Neural progenitor cell (in vitro differentiated cells): ENCODE data around the gene SFI1. TPM values are rescaled to one million over a fixed set of nuclear protein-coding genes. Genes with fewer than 3 reads are reported as not detected.

Source experiments
- DNase-seq: peaks from one replicate; pipeline ENCODE4 v3.0.0-alpha.2; 2016; ENCODE audit warnings: low spot score
- H2AFZ ChIP-seq: fragments of 200-600 bp; sonication (generic); replicated peaks from 2 replicates; pipeline ENCODE4 v1.6.1; 2016; ENCODE audit warnings: antibody characterized with exemption
- H3F3A ChIP-seq: fragments of 200-600 bp; sonication (generic); 2 replicates; pipeline ENCODE4 v1.6.1; 2016; ENCODE audit warnings: antibody characterized with exemption, low read depth
- H3K27ac ChIP-seq: fragments of 200-600 bp; sonication (generic); 2 replicates; pipeline ENCODE4 v1.5.1; 2016; ENCODE audit warnings: mild to moderate bottlenecking
- H3K27me3 ChIP-seq: fragments of 200-600 bp; sonication (generic); 2 replicates; pipeline ENCODE4 v1.6.1; 2016; ENCODE audit warnings: mild to moderate bottlenecking, moderate library complexity
- H3K36me3 ChIP-seq: fragments of 200-600 bp; sonication (generic); 2 replicates; pipeline ENCODE4 v1.5.1; 2016
- H3K4me1 ChIP-seq: fragments of 200-600 bp; sonication (generic); 2 replicates; pipeline ENCODE4 v1.6.1; 2016; ENCODE audit warnings: mixed run types
- H3K4me2 ChIP-seq: fragments of 200-600 bp; sonication (generic); 2 replicates; pipeline ENCODE4 v1.6.1; 2016
- H3K4me3 ChIP-seq: fragments of 200-600 bp; sonication (generic); 2 replicates; pipeline ENCODE4 v1.5.1; 2016
- H3K79me2 ChIP-seq: fragments of 200-600 bp; sonication (generic); 2 replicates; pipeline ENCODE4 v1.6.1; 2016; ENCODE audit warnings: low read depth
- H3K9ac ChIP-seq: fragments of 200-600 bp; sonication (generic); 2 replicates; pipeline ENCODE4 v1.6.1; 2016
- H3K9me3 ChIP-seq: fragments of 200-600 bp; sonication (generic); 2 replicates; pipeline ENCODE4 v1.5.1; 2016; ENCODE audit warnings: low read depth
- H4K20me1 ChIP-seq: fragments of 200-600 bp; sonication (generic); 2 replicates; pipeline ENCODE4 v1.6.1; 2016; ENCODE audit warnings: low read depth
- H3K27ac Mint-ChIP-seq: 3 replicates; pipeline ENCODE4 v1.8.0; 2021; ENCODE audit warnings: mixed read lengths
- H3K27me3 Mint-ChIP-seq: 2 replicates; pipeline ENCODE4 v1.8.0; 2022; ENCODE audit warnings: low read depth, mild to moderate bottlenecking, inconsistent platforms, moderate library complexity, mixed read lengths; ENCODE audit not compliant: insufficient read depth
- H3K36me3 Mint-ChIP-seq: 3 replicates; pipeline ENCODE4 v1.8.0; 2021; ENCODE audit warnings: mixed read lengths
- H3K4me1 Mint-ChIP-seq: 3 replicates; pipeline ENCODE4 v1.8.0; 2021; ENCODE audit warnings: mixed read lengths
- H3K4me3 Mint-ChIP-seq: 3 replicates; pipeline ENCODE4 v1.8.0; 2021; ENCODE audit warnings: mild to moderate bottlenecking, moderate library complexity, mixed read lengths
- H3K9me3 Mint-ChIP-seq: 3 replicates; pipeline ENCODE4 v1.8.0; 2020; ENCODE audit warnings: mixed read lengths
- EZH2 ChIP-seq: fragments of 200-600 bp; sonication (generic); IDR thresholded peaks from 2 replicates; pipeline ENCODE4 v1.6.1; 2017; ENCODE audit warnings: antibody characterized with exemption, mild to moderate bottlenecking, moderate library complexity
- EZH2phosphoT487 ChIP-seq: fragments of 200-600 bp; sonication (generic); IDR thresholded peaks from 2 replicates; pipeline ENCODE4 v1.6.1; 2017; ENCODE audit warnings: antibody characterized with exemption
- total RNA-seq: library from RNA; depleted of rRNA; stranded (reverse); fragments of >200 nt; gene quantifications from 2 replicates; pipeline ENCODE4 v1.2.3, GENCODE V29; 2015; ENCODE audit warnings: low replicate concordance
- TF ChIP-seq, protein P1 (sequence below): fragments of 200-600 bp; sonication (generic); IDR thresholded peaks from 2 replicates; pipeline ENCODE4 v1.5.1; 2017; ENCODE audit warnings: antibody characterized with exemption, mild to moderate bottlenecking

Gene SFI1
- total RNA-seq, 1 donor from 2014 or later: 25.0 TPM

- Histone ChIP-seq H3K79me2 (peaks cover 77% of the 10 kb centered on the region), H4K20me1 (peaks cover 83% of the 10 kb centered on the region), H3K27ac (peak overlapping the region; percentile 81), H3K9ac (no peak overlapping the region), H3K36me3 (no peaks in the 10 kb centered on the region), H3K9me3 (no peaks in the 10 kb centered on the region), H3K4me1 (peaks cover 37% of the 10 kb centered on the region), H3K4me2 (peak overlapping the region; percentile 64), H3K27me3 (no peaks in the 10 kb centered on the region), H3F3A (peaks cover 32% of the 10 kb centered on the region), H2AFZ (no peak overlapping the region), H3K4me3 (no peak overlapping the region)
- no peak for DNase-seq
- Mint-ChIP-seq H3K4me3 (peak overlapping the region; percentile 46), H3K9me3 (no peaks in the 10 kb centered on the region), H3K4me1 (peaks cover 36% of the 10 kb centered on the region), H3K27ac (peak overlapping the region; percentile 66), H3K27me3 (peaks cover 8% of the 10 kb centered on the region), H3K36me3 (peaks cover 3% of the 10 kb centered on the region)
- TF ChIP-seq, protein P1, sequence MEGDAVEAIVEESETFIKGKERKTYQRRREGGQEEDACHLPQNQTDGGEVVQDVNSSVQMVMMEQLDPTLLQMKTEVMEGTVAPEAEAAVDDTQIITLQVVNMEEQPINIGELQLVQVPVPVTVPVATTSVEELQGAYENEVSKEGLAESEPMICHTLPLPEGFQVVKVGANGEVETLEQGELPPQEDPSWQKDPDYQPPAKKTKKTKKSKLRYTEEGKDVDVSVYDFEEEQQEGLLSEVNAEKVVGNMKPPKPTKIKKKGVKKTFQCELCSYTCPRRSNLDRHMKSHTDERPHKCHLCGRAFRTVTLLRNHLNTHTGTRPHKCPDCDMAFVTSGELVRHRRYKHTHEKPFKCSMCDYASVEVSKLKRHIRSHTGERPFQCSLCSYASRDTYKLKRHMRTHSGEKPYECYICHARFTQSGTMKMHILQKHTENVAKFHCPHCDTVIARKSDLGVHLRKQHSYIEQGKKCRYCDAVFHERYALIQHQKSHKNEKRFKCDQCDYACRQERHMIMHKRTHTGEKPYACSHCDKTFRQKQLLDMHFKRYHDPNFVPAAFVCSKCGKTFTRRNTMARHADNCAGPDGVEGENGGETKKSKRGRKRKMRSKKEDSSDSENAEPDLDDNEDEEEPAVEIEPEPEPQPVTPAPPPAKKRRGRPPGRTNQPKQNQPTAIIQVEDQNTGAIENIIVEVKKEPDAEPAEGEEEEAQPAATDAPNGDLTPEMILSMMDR: no peak
- TF ChIP-seq EZH2phosphoT487 (no peak), EZH2 (no peak)
Observed at GRCh38 chr22:31626427-31627150, 130.3 kb downstream of the SFI1 start.

- DNase-seq: no peak
- Mint-ChIP-seq H3K9me3 (no peaks in the 10 kb centered on the region), H3K36me3 (no peaks in the 10 kb centered on the region), H3K4me3 (no peak overlapping the region), H3K27ac (peak overlapping the region; percentile 33), H3K27me3 (peaks cover 8% of the 10 kb centered on the region), H3K4me1 (peaks cover 38% of the 10 kb centered on the region)
- H3K27ac ChIP-seq: no peak overlapping the region
- TF ChIP-seq EZH2phosphoT487: no peak
- TF ChIP-seq, protein P1: no peak
- no peak for TF ChIP-seq EZH2
- no peaks in the 10 kb centered on the region for H3K27me3 ChIP-seq
- H3K79me2 ChIP-seq: peaks cover 73% of the 10 kb centered on the region
- H2AFZ ChIP-seq: no peak overlapping the region
- H3K4me2 ChIP-seq: no peak overlapping the region
- H3K4me3 ChIP-seq: no peak overlapping the region
- no peaks in the 10 kb centered on the region for H3K9me3 ChIP-seq
- peaks cover 90% of the 10 kb centered on the region for H4K20me1 ChIP-seq
- H3K36me3 ChIP-seq: no peaks in the 10 kb centered on the region
- peaks cover 37% of the 10 kb centered on the region for H3K4me1 ChIP-seq
- H3K9ac ChIP-seq: no peak overlapping the region
- peaks cover 38% of the 10 kb centered on the region for H3F3A ChIP-seq
Observed at GRCh38 chr22:31627223-31627731, 130.9 kb downstream of the SFI1 start.

DNA sequence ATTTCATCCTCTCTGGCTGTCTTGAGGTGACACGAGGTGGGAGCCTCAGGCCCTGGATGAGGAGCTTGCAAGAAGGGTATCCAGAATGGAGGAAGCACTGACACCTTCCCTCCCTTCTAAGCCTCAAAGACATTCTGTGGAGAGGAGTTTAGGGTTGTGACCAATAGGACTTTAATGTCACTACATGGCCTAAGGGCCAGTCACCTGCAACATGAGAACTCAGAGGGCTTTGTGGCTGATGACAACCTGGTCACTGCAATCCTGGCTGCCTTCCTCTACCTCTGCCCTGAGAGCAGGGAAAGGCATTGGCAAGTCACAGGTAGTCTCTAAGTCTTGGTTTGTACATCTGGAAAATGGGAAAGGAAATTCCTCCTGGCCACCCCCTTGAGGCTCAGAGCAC lies 132.0 kb downstream of the SFI1 start:
- H3K27me3 Mint-ChIP-seq: peaks cover 8% of the 10 kb centered on the region
- no peaks in the 10 kb centered on the region for H3K36me3 ChIP-seq
- no peaks in the 10 kb centered on the region for H3K36me3 Mint-ChIP-seq
- no peaks in the 10 kb centered on the region for H3K9me3 Mint-ChIP-seq
- no peak overlapping the region for H3K4me3 ChIP-seq
- DNase-seq: no peak
- H3K27ac Mint-ChIP-seq: no peak overlapping the region
- H3K4me1 Mint-ChIP-seq: peaks cover 38% of the 10 kb centered on the region
- H3K4me3 Mint-ChIP-seq: peak overlapping the region; percentile 46
- H3F3A ChIP-seq: peaks cover 38% of the 10 kb centered on the region
- H3K9ac ChIP-seq: no peak overlapping the region
- H3K4me2 ChIP-seq: no peak overlapping the region
- H3K79me2 ChIP-seq: peaks cover 71% of the 10 kb centered on the region
- H2AFZ ChIP-seq: no peak overlapping the region
- H3K4me1 ChIP-seq: peaks cover 37% of the 10 kb centered on the region
- peaks cover 97% of the 10 kb centered on the region for H4K20me1 ChIP-seq
- H3K27me3 ChIP-seq: no peaks in the 10 kb centered on the region
- no peak overlapping the region for H3K27ac ChIP-seq
- TF ChIP-seq EZH2: no peak
- TF ChIP-seq, protein P1: no peak
- TF ChIP-seq EZH2phosphoT487: no peak
- H3K9me3 ChIP-seq: no peaks in the 10 kb centered on the region
